Measurements from ENCODE around the gene MMD.
A peak's percentile ranks its signal among the peaks of the same experiment; 100 is the strongest.

Gene MMD

GRCh38 chr17:55440391-55440790, 18.8 kb upstream of the MMD start:
- H3K4me2 ChIP-seq (ENCODE audit: low read depth, low read length, poor library complexity, severe bottlenecking) = no peak overlapping the region
- H3F3A ChIP-seq (ENCODE audit: insufficient read depth) = no peaks in the 10 kb centered on the region
- H3K9me3 ChIP-seq (ENCODE audit: insufficient read depth, low read length) = no peaks in the 10 kb centered on the region
- H3K36me3 ChIP-seq (ENCODE audit: low read length) = no peaks in the 10 kb centered on the region
- H4K20me1 ChIP-seq (ENCODE audit: low read depth, low read length) = no peaks in the 10 kb centered on the region
- TF ChIP-seq EZH2phosphoT487 (conservative IDR thresholded peaks at IDR 0.05; ENCODE audit: low read length) (no peak), CTCF (IDR thresholded peaks at IDR 0.05; ENCODE audit: insufficient read depth, low read length, poor library complexity, severe bottlenecking) (no peak)
- H3K79me2 ChIP-seq (ENCODE audit: insufficient read depth, low read length) = no peaks in the 10 kb centered on the region
- H3K9me2 ChIP-seq (replicated peaks; ENCODE audit: insufficient read depth, low read length) = no peaks in the 10 kb centered on the region
- no peaks in the 10 kb centered on the region for H3K27me3 ChIP-seq (ENCODE audit: low read length)
- no peak overlapping the region for H2AFZ ChIP-seq (ENCODE audit: low read depth, low read length, severe bottlenecking)
- no peak overlapping the region for H3K9ac ChIP-seq (ENCODE audit: low read length)
- no peak overlapping the region for H3K4me3 ChIP-seq (ENCODE audit: insufficient read depth, low read length, poor library complexity, severe bottlenecking)
- H3K27ac ChIP-seq (ENCODE audit: low read depth, low read length) = no peak overlapping the region

- peak overlapping the region; percentile 1 for H3K4me3 ChIP-seq (ENCODE audit: insufficient read depth, low read length, poor library complexity, severe bottlenecking)
- no peak overlapping the region for H3K9ac ChIP-seq (ENCODE audit: low read length)
Observed at GRCh38 chr17:55437159-55437605, 15.5 kb upstream of the MMD start.

GRCh38 chr17:55436224-55437158, 14.9 kb upstream of the MMD start:
- Histone ChIP-seq H3K9me2 (replicated peaks; ENCODE audit: insufficient read depth, low read length) (no peaks in the 10 kb centered on the region), H3K36me3 (ENCODE audit: low read length) (no peaks in the 10 kb centered on the region), H3K4me3 (ENCODE audit: insufficient read depth, low read length, poor library complexity, severe bottlenecking) (peak overlapping the region; percentile 1), H3K9me3 (ENCODE audit: insufficient read depth, low read length) (no peaks in the 10 kb centered on the region), H4K20me1 (ENCODE audit: low read depth, low read length) (no peaks in the 10 kb centered on the region), H3F3A (ENCODE audit: insufficient read depth) (no peaks in the 10 kb centered on the region), H3K27me3 (ENCODE audit: low read length) (no peaks in the 10 kb centered on the region), H3K9ac (ENCODE audit: low read length) (no peak overlapping the region), H2AFZ (ENCODE audit: low read depth, low read length, severe bottlenecking) (no peak overlapping the region), H3K79me2 (ENCODE audit: insufficient read depth, low read length) (no peaks in the 10 kb centered on the region), H3K27ac (ENCODE audit: low read depth, low read length) (peak overlapping the region; percentile 45), H3K4me2 (ENCODE audit: low read depth, low read length, poor library complexity, severe bottlenecking) (peak overlapping the region; percentile 47)
- no peak for TF ChIP-seq CTCF (IDR thresholded peaks at IDR 0.05; ENCODE audit: insufficient read depth, low read length, poor library complexity, severe bottlenecking)
- TF ChIP-seq EZH2phosphoT487 (conservative IDR thresholded peaks at IDR 0.05; ENCODE audit: low read length) = no peak

More at GRCh38 chr17:55437159-55437605, 15.5 kb upstream of the MMD start:
- Histone ChIP-seq H4K20me1 (ENCODE audit: low read depth, low read length) (no peaks in the 10 kb centered on the region), H3F3A (ENCODE audit: insufficient read depth) (no peaks in the 10 kb centered on the region), H3K9me2 (replicated peaks; ENCODE audit: insufficient read depth, low read length) (no peaks in the 10 kb centered on the region), H3K9me3 (ENCODE audit: insufficient read depth, low read length) (no peaks in the 10 kb centered on the region), H3K27me3 (ENCODE audit: low read length) (no peaks in the 10 kb centered on the region), H3K36me3 (ENCODE audit: low read length) (no peaks in the 10 kb centered on the region), H3K4me2 (ENCODE audit: low read depth, low read length, poor library complexity, severe bottlenecking) (peak overlapping the region; percentile 47), H2AFZ (ENCODE audit: low read depth, low read length, severe bottlenecking) (no peak overlapping the region), H3K27ac (ENCODE audit: low read depth, low read length) (peak overlapping the region; percentile 45), H3K79me2 (ENCODE audit: insufficient read depth, low read length) (no peaks in the 10 kb centered on the region)
- no peak for TF ChIP-seq CTCF (IDR thresholded peaks at IDR 0.05; ENCODE audit: insufficient read depth, low read length, poor library complexity, severe bottlenecking)
- no peak for TF ChIP-seq EZH2phosphoT487 (conservative IDR thresholded peaks at IDR 0.05; ENCODE audit: low read length)

All from SU-DHL-6 (cell line).